ENCODE measurements around the gene TFDP1. TPM values are rescaled to one million over a fixed set of nuclear protein-coding genes. Genes with fewer than 3 reads are reported as not detected.

TFDP1 gene
- total RNA-seq, 1 donor from 2014 or later = 15.8 TPM

DNA sequence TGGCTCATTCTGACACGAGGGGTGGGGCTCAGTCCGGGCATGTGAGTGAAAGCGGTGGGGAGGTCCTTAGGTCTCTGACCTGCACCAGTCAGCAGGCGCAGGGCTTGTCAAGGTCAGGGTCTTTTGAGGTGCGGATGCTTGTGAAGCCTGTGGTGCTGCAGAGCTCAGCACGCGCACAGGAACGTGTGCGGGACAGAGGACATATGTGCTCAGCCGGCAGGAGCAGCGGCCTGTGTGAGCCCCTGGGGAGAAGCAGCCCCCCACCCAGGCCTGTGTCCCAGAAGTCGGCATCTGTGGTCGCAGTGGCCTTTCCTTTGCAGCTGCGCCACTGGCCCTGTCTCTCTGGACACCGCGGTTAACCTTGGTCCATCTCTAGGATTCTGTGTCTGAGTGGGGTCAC lies 42.6 kb downstream of the TFDP1 start:
- Histone ChIP-seq H3K4me1 (peaks cover 0 to 3% of the 10 kb centered on the region in 2 donors), H3K9me3 (no peaks in the 10 kb centered on the region), H3K27ac (no peak overlapping the region), H3K27me3 (no peaks in the 10 kb centered on the region), H3K36me3 (peaks cover 2 to 3% of the 10 kb centered on the region in 2 donors), H3K4me3 (no peak overlapping the region)
- intact Hi-C loops (cut with DNase I) = no loop called here
- no peak for TF ChIP-seq CTCF (IDR thresholded peaks at IDR 0.05)
- DNase-seq (ENCODE audit: low spot score in 2 of 2) = no peak

- Histone ChIP-seq H3K4me3 (no peak overlapping the region), H3K36me3 (peaks cover 5% of the 10 kb centered on the region in 2 donors), H3K27me3 (no peaks in the 10 kb centered on the region), H3K4me1 (peaks cover 0 to 3% of the 10 kb centered on the region in 2 donors), H3K27ac (no peak overlapping the region), H3K9me3 (no peaks in the 10 kb centered on the region)
- intact Hi-C loops (cut with DNase I) = no loop called here
- TF ChIP-seq CTCF (IDR thresholded peaks at IDR 0.05) = no peak
- no peak for DNase-seq (ENCODE audit: low spot score in 2 of 2)
These were observed 44.0 kb downstream of the TFDP1 start for GRCh38 chr13:113628291-113629270.

- H3K27me3 ChIP-seq = no peaks in the 10 kb centered on the region
- H3K9me3 ChIP-seq = no peaks in the 10 kb centered on the region
- H3K27ac ChIP-seq = no peak overlapping the region
- peaks cover 10 to 11% of the 10 kb centered on the region in 2 donors for H3K36me3 ChIP-seq
- no peak for TF ChIP-seq CTCF (IDR thresholded peaks at IDR 0.05)
- no peak for DNase-seq (ENCODE audit: low spot score in 2 of 2)
- H3K4me3 ChIP-seq = no peak overlapping the region
- H3K4me1 ChIP-seq = peaks cover 0 to 3% of the 10 kb centered on the region in 2 donors
- intact Hi-C loops (cut with DNase I) = no loop called here
These were observed 45.3 kb downstream of the TFDP1 start for GRCh38 chr13:113629866-113630265.

- H3K9me3 ChIP-seq = no peaks in the 10 kb centered on the region
- H3K27me3 ChIP-seq = no peaks in the 10 kb centered on the region
- TF ChIP-seq CTCF (IDR thresholded peaks at IDR 0.05) = no peak
- H3K27ac ChIP-seq = no peak overlapping the region
- peaks cover 0 to 3% of the 10 kb centered on the region in 2 donors for H3K4me1 ChIP-seq
- intact Hi-C loops (cut with DNase I) = no loop called here
- H3K36me3 ChIP-seq = peaks cover 13 to 14% of the 10 kb centered on the region in 2 donors
- DNase-seq (ENCODE audit: low spot score in 2 of 2) = no peak
- no peak overlapping the region for H3K4me3 ChIP-seq
These were observed 45.7 kb downstream of the TFDP1 start for GRCh38 chr13:113630296-113630695.

GRCh38 chr13:113630804-113631203 lies 46.3 kb downstream of the TFDP1 start:
- peaks cover 0 to 3% of the 10 kb centered on the region in 2 donors for H3K4me1 ChIP-seq
- H3K4me3 ChIP-seq = no peak overlapping the region
- H3K36me3 ChIP-seq = peaks cover 16 to 18% of the 10 kb centered on the region in 2 donors
- DNase-seq (ENCODE audit: low spot score in 2 of 2) = no peak
- no peak overlapping the region for H3K27ac ChIP-seq
- intact Hi-C loops (cut with DNase I) = no loop called here
- no peak for TF ChIP-seq CTCF (IDR thresholded peaks at IDR 0.05)
- no peaks in the 10 kb centered on the region for H3K27me3 ChIP-seq
- H3K9me3 ChIP-seq = no peaks in the 10 kb centered on the region
